HCT116 (cell line): ENCODE measurements around the gene CCL15. TPM values are rescaled to one million over a fixed set of nuclear protein-coding genes. Genes with fewer than 3 reads are reported as not detected.

Source experiments
- ATAC-seq: fragments of 200-7000 bp; cut with Tn5 transposase; 2 replicates; pipeline ENCODE4 v1.9.1; 2020; ENCODE audit warnings: mild to moderate bottlenecking, moderate library complexity
- BruUV-seq: library from RNA; stranded (reverse); fragments of 400-500 nt; replicated peaks from 2 replicates; lab custom pipeline; 2021; lab: Mats Ljungman, UMichigan
- CTCF ChIA-PET: fragments of 300-600 bp; sonication (Branson Sonifier 250); formaldehyde crosslinking; loops from one replicate; lab custom pipeline; 2021; ENCODE audit warnings: antibody characterized with exemption; lab: Charles Lee
- POLR2A ChIA-PET: fragments of 300-600, 350-600 bp; sonication (Branson Sonifier 250); formaldehyde crosslinking; loops from one replicate; lab custom pipeline; 2021; ENCODE audit warnings: antibody characterized with exemption; lab: Charles Lee
- RAD21 ChIA-PET, 2 experiments: fragments of 300-600 bp; sonication (Branson Sonifier 250); formaldehyde crosslinking; loops; one replicate each; lab custom pipeline; 2023; ENCODE audit warnings: low total read pairs in 2 of 2; ENCODE audit not compliant: uncharacterized antibody in 2 of 2, unreplicated experiment in 2 of 2, low non-redundant PET in 1 of 2; lab: Charles Lee
- DNase-seq: peaks from one replicate; pipeline ENCODE4 v3.0.0-alpha.2; 2010; ENCODE audit warnings: low read depth, low spot score
- H2AFZ ChIP-seq: fragments of 200-600 bp; shearing (Covaris generic), sonication (generic); 2 replicates; pipeline ENCODE4 v1.6.1; 2017; ENCODE audit warnings: low read depth, mixed run types, mixed read lengths, antibody characterized with exemption, low read length; ENCODE audit not compliant: poor library complexity, severe bottlenecking
- H3K27ac ChIP-seq: 2 replicates; pipeline ENCODE4 v1.5.1; 2012; ENCODE audit warnings: low read depth, low read length
- H3K27me3 ChIP-seq: fragments of 200-600 bp; sonication (generic); 2 replicates; pipeline ENCODE4 v1.6.1; 2016; ENCODE audit warnings: mixed run types, low read length, mixed read lengths; ENCODE audit not compliant: insufficient read depth
- H3K36me3 ChIP-seq, 2 experiments: fragments of 200-500 bp in 1 of 2; fragments of 200-600 bp in 1 of 2; sonication (Bioruptor generic) in 1 of 2; sonication (generic) in 1 of 2; 2 replicates each; pipeline versions ENCODE4 v1.5.1 to v1.6.1; 2014 to 2016; ENCODE audit warnings: low read length in 2 of 2, inconsistent platforms in 1 of 2, mixed read lengths in 1 of 2, mixed run types in 1 of 2; ENCODE audit not compliant: insufficient read depth in 2 of 2, control insufficient read depth in 1 of 2
- H3K4me1 ChIP-seq, 2 experiments: fragments of 200-600 bp in 1 of 2; sonication (generic) in 1 of 2; 2 replicates each; pipeline versions ENCODE4 v1.5.1 to v1.6.1; 2012 to 2017; ENCODE audit warnings: low read length in 2 of 2, inconsistent platforms in 1 of 2, mild to moderate bottlenecking in 1 of 2, mixed read lengths in 1 of 2, mixed run types in 1 of 2, moderate library complexity in 1 of 2; ENCODE audit not compliant: insufficient read depth in 2 of 2, control insufficient read depth in 1 of 2
- H3K4me2 ChIP-seq: fragments of 200-600 bp; sonication (generic); 2 replicates; pipeline ENCODE4 v1.6.1; 2017; ENCODE audit warnings: mixed run types, low read length, mixed read lengths
- H3K4me3 ChIP-seq, 2 experiments: fragments of 200-600 bp in 1 of 2; sonication (generic) in 1 of 2; replicated peaks in 1 of 2; 2 replicates each; pipeline ENCODE4 v1.5.1; 2011 to 2016; ENCODE audit warnings: low read length in 2 of 2, control low read depth in 1 of 2, low read depth in 1 of 2, mild to moderate bottlenecking in 1 of 2, mixed read lengths in 1 of 2, mixed run types in 1 of 2
- H3K79me2 ChIP-seq: fragments of 200-600 bp; sonication (generic); 2 replicates; pipeline ENCODE4 v1.6.1; 2017; ENCODE audit warnings: mild to moderate bottlenecking, mixed run types, low read length, moderate library complexity, mixed read lengths; ENCODE audit not compliant: insufficient read depth
- H3K9ac ChIP-seq: fragments of 200-600 bp; sonication (generic); 2 replicates; pipeline ENCODE4 v1.6.1; 2016; ENCODE audit warnings: low read length, mixed read lengths
- H3K9me2 ChIP-seq: fragments of 200-600 bp; sonication (generic), shearing (Covaris generic); 2 replicates; pipeline ENCODE4 v1.6.1; 2017; ENCODE audit warnings: mixed run types, mild to moderate bottlenecking, moderate library complexity; ENCODE audit not compliant: insufficient read depth
- H3K9me3 ChIP-seq, 2 experiments: fragments of 200-500 bp in 1 of 2; fragments of 200-600 bp in 1 of 2; sonication (Bioruptor generic) in 1 of 2; sonication (generic) in 1 of 2; 2 replicates each; pipeline ENCODE4 v1.6.1; 2014 to 2017; ENCODE audit warnings: low read length in 2 of 2, mixed read lengths in 2 of 2, inconsistent platforms in 1 of 2, low read depth in 1 of 2, mild to moderate bottlenecking in 1 of 2, mixed run types in 1 of 2, moderate library complexity in 1 of 2; ENCODE audit not compliant: control insufficient read depth in 1 of 2, insufficient read depth in 1 of 2
- H4K20me1 ChIP-seq: fragments of 200-600 bp; sonication (generic), shearing (Covaris generic); 2 replicates; pipeline ENCODE4 v1.6.1; 2017; ENCODE audit warnings: mixed run types, mild to moderate bottlenecking, moderate library complexity; ENCODE audit not compliant: insufficient read depth
- CTCF ChIP-seq, 3 experiments: fragments of 200-600 bp in 1 of 3; sonication (generic) in 1 of 3; IDR thresholded peaks in 2 of 3; conservative IDR thresholded peaks in 1 of 3; 2 replicates each; pipeline ENCODE4 v1.5.1; 2012 to 2017; ENCODE audit warnings: low read depth in 2 of 3, low read length in 2 of 3, antibody characterized with exemption in 1 of 3, borderline replicate concordance in 1 of 3, control low read depth in 1 of 3, mild to moderate bottlenecking in 1 of 3, mixed read lengths in 1 of 3, mixed run types in 1 of 3, moderate library complexity in 1 of 3; ENCODE audit not compliant: insufficient read depth in 1 of 3
- JUND ChIP-seq: IDR thresholded peaks from 2 replicates; pipeline ENCODE4 v1.6.1; 2012
- RAD21 ChIP-seq: IDR thresholded peaks from 2 replicates; pipeline ENCODE4 v1.6.1; 2012; ENCODE audit warnings: low read depth, mild to moderate bottlenecking
- SP1 ChIP-seq: IDR thresholded peaks from 2 replicates; pipeline ENCODE4 v1.6.1; 2012; ENCODE audit warnings: low read depth
- TCF7L2 ChIP-seq: IDR thresholded peaks from 2 replicates; pipeline ENCODE4 v1.7.0; 2011; ENCODE audit warnings: borderline replicate concordance, inconsistent platforms; ENCODE audit not compliant: insufficient read depth, insufficient read length; ENCODE audit errors: extremely low read depth
- ZFX ChIP-seq: fragments of 450-650 bp; IDR thresholded peaks from 2 replicates; pipeline ENCODE4 v1.6.1; 2017
- intact Hi-C: fragments of 100-400 bp; cut with micrococcal nuclease; formaldehyde crosslinking; loops from 2 replicates; pipeline ENCODE4 v1.10.0; 2022
- total RNA-seq: library from RNA; stranded (reverse); gene quantifications from one replicate; pipeline ENCODE4 v1.2.1, GENCODE V29; 2021; ENCODE audit not compliant: unreplicated experiment

CCL15 gene
- total RNA-seq, 1 experiment from 2014 or later = not detected

- intact Hi-C loops = loop anchor here (1.0 to 5.0 kb wide), 3 partner anchors 168 to 513 kb away; no protein-coding TSS in a partner anchor
- POLR2A ChIA-PET = interaction anchor here (0.6 to 1.3 kb wide), 4 partner anchors 161 to 179 kb away, joined by 3 to 4 read pairs (median 4); partner anchors contain the start of gene TAF15
- peak; percentile 96 for ATAC-seq
- Histone ChIP-seq H3K79me2 (no peaks in the 10 kb centered on the region), H3K27me3 (no peaks in the 10 kb centered on the region), H3K4me3 (no peak overlapping the region), H3K9me3 (no peaks in the 10 kb centered on the region), H4K20me1 (no peaks in the 10 kb centered on the region)
- DNase-seq = peak; percentile 76
- TF ChIP-seq SP1 (no peak), CTCF (IDR thresholded peaks at IDR 0.05 in 2 of 3, conservative IDR thresholded peaks at IDR 0.05 in 1 of 3; ENCODE audit: borderline replicate concordance in 1 of 3, insufficient read depth in 1 of 3, low read depth in 2 of 3, low read length in 2 of 3) (peak; percentile 66 to 87 (median 74); a peak in 5 of 6 replicates), TCF7L2 (no peak), ZFX (no peak), JUND (no peak), RAD21 (peak; percentile 90)
- TF ChIP-seq, all 23 proteins: peak for 2
- CTCF ChIA-PET = interaction anchor here (0.6 to 5.3 kb wide), 17 partner anchors 8 to 529 kb away, joined by 3 to 137 read pairs (median 5); partner anchors contain the start of gene CCL16
- RAD21 ChIA-PET = interaction anchor here (0.7 to 1.8 kb wide), 8 partner anchors 103 to 513 kb away, joined by 3 to 22 read pairs (median 4); no protein-coding TSS in a partner anchor
- no TSS peak for BruUV-seq
- Histone ChIP-seq H3K9ac (no peak overlapping the region), H3K36me3 (no peaks in the 10 kb centered on the region), H3K4me1 (no peaks in the 10 kb centered on the region), H2AFZ (peak overlapping the region; percentile 11), H3K4me2 (no peak overlapping the region), H3K9me2 (no peaks in the 10 kb centered on the region), H3K27ac (no peak overlapping the region)
Measured at GRCh38 chr17:35969558-35970380, 31.6 kb downstream of the CCL15 start.
